Testis (tissue), 2 donors: ENCODE data around the gene MFSD11.

Source experiments
- POLR2A ChIP-seq: fragments of 450-650 bp; IDR thresholded peaks from one replicate; pipeline ENCODE4 v1.6.1; 2017; ENCODE audit warnings: antibody characterized with exemption, mild to moderate bottlenecking, moderate library complexity
- TF ChIP-seq, protein P1 (sequence below), 3 experiments: fragments of 450-650 bp in 2 of 3; fragments of 200-600 bp in 1 of 3; sonication (generic) in 1 of 3; IDR thresholded peaks; one replicate each; pipeline ENCODE4 v1.5.1; 2016 to 2019; ENCODE audit warnings: antibody characterized with exemption in 3 of 3, mild to moderate bottlenecking in 2 of 3, moderate library complexity in 1 of 3

GRCh38 chr17:76811834-76812233, 73.9 kb downstream of the MFSD11 start:
- TF ChIP-seq, protein P1, sequence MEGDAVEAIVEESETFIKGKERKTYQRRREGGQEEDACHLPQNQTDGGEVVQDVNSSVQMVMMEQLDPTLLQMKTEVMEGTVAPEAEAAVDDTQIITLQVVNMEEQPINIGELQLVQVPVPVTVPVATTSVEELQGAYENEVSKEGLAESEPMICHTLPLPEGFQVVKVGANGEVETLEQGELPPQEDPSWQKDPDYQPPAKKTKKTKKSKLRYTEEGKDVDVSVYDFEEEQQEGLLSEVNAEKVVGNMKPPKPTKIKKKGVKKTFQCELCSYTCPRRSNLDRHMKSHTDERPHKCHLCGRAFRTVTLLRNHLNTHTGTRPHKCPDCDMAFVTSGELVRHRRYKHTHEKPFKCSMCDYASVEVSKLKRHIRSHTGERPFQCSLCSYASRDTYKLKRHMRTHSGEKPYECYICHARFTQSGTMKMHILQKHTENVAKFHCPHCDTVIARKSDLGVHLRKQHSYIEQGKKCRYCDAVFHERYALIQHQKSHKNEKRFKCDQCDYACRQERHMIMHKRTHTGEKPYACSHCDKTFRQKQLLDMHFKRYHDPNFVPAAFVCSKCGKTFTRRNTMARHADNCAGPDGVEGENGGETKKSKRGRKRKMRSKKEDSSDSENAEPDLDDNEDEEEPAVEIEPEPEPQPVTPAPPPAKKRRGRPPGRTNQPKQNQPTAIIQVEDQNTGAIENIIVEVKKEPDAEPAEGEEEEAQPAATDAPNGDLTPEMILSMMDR (IDR thresholded peaks at IDR 0.05): no peak
- no peak for TF ChIP-seq POLR2A
